MM.1S (cell line): Measurements from ENCODE around the gene SERPINF2.

ENCODE experiments used
- DNase-seq: peaks from one replicate; pipeline ENCODE4 v3.0.0-alpha.2; 2015
- H2AFZ ChIP-seq: fragments of 300-600 bp; sonication (generic); 2 replicates; pipeline ENCODE4 v1.6.0; 2016; ENCODE audit warnings: antibody characterized with exemption, low read length
- H3F3A ChIP-seq: fragments of 300-600 bp; sonication (generic); 2 replicates; pipeline ENCODE4 v1.6.1; 2016; ENCODE audit warnings: mild to moderate bottlenecking, antibody characterized with exemption, low read length, moderate library complexity, mixed read lengths; ENCODE audit not compliant: insufficient read depth
- H3K27ac ChIP-seq: fragments of 300-600 bp; sonication (generic); 2 replicates; pipeline ENCODE4 v1.5.1; 2016; ENCODE audit warnings: mild to moderate bottlenecking, low read length
- H3K27me3 ChIP-seq: fragments of 300-600 bp; sonication (generic); replicated peaks from 2 replicates; pipeline ENCODE4 v1.6.0; 2016; ENCODE audit warnings: low read length; ENCODE audit not compliant: insufficient read depth
- H3K36me3 ChIP-seq: fragments of 300-600 bp; sonication (generic); replicated peaks from 2 replicates; pipeline ENCODE4 v1.6.1; 2016; ENCODE audit warnings: mild to moderate bottlenecking, low read length, mixed read lengths; ENCODE audit not compliant: insufficient read depth
- H3K4me1 ChIP-seq: fragments of 300-600 bp; sonication (generic); 2 replicates; pipeline ENCODE4 v1.6.1; 2016; ENCODE audit warnings: low read length, mixed read lengths
- H3K4me2 ChIP-seq: fragments of 300-600 bp; sonication (generic); 2 replicates; pipeline ENCODE4 v1.6.0; 2016; ENCODE audit warnings: low read depth, low read length
- H3K4me3 ChIP-seq: fragments of 300-600 bp; sonication (generic); 2 replicates; pipeline ENCODE4 v1.5.1; 2016; ENCODE audit warnings: low read length, mixed read lengths
- H3K79me2 ChIP-seq: fragments of 300-600 bp; sonication (generic); 2 replicates; pipeline ENCODE4 v1.6.1; 2016; ENCODE audit warnings: mixed run types, low read length, mixed read lengths
- H3K9ac ChIP-seq: fragments of 300-600 bp; sonication (generic); 2 replicates; pipeline ENCODE4 v1.6.1; 2016; ENCODE audit warnings: low read length, mixed read lengths
- H3K9me2 ChIP-seq: fragments of 300-600 bp; sonication (generic); replicated peaks from 2 replicates; pipeline ENCODE4 v1.6.1; 2016; ENCODE audit warnings: mild to moderate bottlenecking, low read length, mixed read lengths; ENCODE audit not compliant: insufficient read depth
- H3K9me3 ChIP-seq: fragments of 300-600 bp; sonication (generic); replicated peaks from 2 replicates; pipeline ENCODE4 v1.6.1; 2016; ENCODE audit warnings: mild to moderate bottlenecking, low read length, mixed read lengths; ENCODE audit not compliant: insufficient read depth
- H4K20me1 ChIP-seq: fragments of 300-600 bp; sonication (generic); 2 replicates; pipeline ENCODE4 v1.6.1; 2016; ENCODE audit warnings: mild to moderate bottlenecking, low read length, moderate library complexity, mixed read lengths; ENCODE audit not compliant: insufficient read depth
- CTCF ChIP-seq: fragments of 300-600 bp; sonication (generic); IDR thresholded peaks from 2 replicates; pipeline ENCODE4 v1.5.1; 2016; ENCODE audit warnings: antibody characterized with exemption, low read length, mixed read lengths
- EZH2 ChIP-seq: fragments of 300-600 bp; sonication (generic); optimal IDR thresholded peaks from 2 replicates; pipeline ENCODE3; 2017; ENCODE audit warnings: low read depth, mild to moderate bottlenecking, antibody characterized with exemption, low read length, mixed read lengths
- EZH2phosphoT487 ChIP-seq: fragments of 300-600 bp; sonication (generic); IDR thresholded peaks from 2 replicates; pipeline ENCODE4 v1.6.1; 2018; ENCODE audit warnings: antibody characterized with exemption, low read length

Gene SERPINF2

DNA sequence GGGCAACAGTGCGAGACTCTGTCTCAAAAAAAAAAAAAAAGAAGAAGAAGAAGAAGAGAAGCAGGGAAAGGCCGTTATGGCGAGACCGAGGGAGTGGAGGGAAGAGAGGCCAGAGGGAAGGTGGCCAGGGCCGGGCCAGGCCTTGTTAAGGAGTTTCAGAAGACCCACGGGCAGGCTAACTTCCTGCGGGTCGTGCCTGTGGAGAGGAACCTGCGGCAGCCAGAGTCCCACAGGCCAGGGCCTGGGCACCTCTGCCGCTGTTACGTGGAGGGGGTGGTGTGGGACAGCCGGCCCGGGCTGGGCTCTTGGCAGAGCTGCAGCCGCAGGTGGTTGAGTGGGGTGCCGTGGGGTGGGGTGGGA is 12.7 kb upstream of the SERPINF2 start:
- Histone ChIP-seq H3K27ac (no peak overlapping the region), H3K9ac (no peak overlapping the region), H3K79me2 (peaks cover 18% of the 10 kb centered on the region), H3F3A (no peaks in the 10 kb centered on the region), H3K4me3 (no peak overlapping the region), H2AFZ (no peak overlapping the region), H3K4me2 (no peak overlapping the region), H3K27me3 (no peaks in the 10 kb centered on the region), H3K9me3 (no peaks in the 10 kb centered on the region), H3K9me2 (no peaks in the 10 kb centered on the region), H3K4me1 (peaks cover 5% of the 10 kb centered on the region), H3K36me3 (no peaks in the 10 kb centered on the region), H4K20me1 (no peaks in the 10 kb centered on the region)
- TF ChIP-seq EZH2phosphoT487: no peak
- TF ChIP-seq EZH2: no peak
- no peak for TF ChIP-seq CTCF
- no peak for DNase-seq

- Histone ChIP-seq H3K79me2 (peaks cover 12% of the 10 kb centered on the region), H3K27me3 (no peaks in the 10 kb centered on the region), H3F3A (no peaks in the 10 kb centered on the region), H3K4me2 (no peak overlapping the region), H3K4me3 (no peak overlapping the region), H3K9me2 (no peaks in the 10 kb centered on the region), H3K27ac (no peak overlapping the region), H3K4me1 (no peaks in the 10 kb centered on the region), H2AFZ (no peak overlapping the region), H4K20me1 (no peaks in the 10 kb centered on the region), H3K9me3 (no peaks in the 10 kb centered on the region), H3K9ac (no peak overlapping the region), H3K36me3 (no peaks in the 10 kb centered on the region)
- no peak for DNase-seq
- TF ChIP-seq EZH2 (no peak), EZH2phosphoT487 (no peak), CTCF (no peak)
Observed at GRCh38 chr17:1730326-1731193, 12.1 kb upstream of the SERPINF2 start.

DNA sequence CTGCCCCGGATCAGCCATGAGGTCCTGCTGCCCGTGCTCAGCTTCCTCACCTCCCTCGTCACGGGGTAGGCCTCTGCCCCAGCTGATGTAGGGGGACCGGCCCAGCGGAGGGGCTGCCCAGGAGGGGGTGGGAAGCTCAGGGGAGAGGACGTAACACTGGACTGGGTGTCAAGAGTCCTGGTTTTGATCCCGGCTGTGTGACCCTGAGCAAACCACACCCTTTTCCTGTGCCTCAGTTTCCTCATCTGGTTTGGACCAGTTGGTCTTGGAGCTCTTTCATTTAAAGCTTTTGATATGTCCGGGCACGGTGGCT is 11.5 kb upstream of the SERPINF2 start:
- no peaks in the 10 kb centered on the region for H3K9me2 ChIP-seq
- no peaks in the 10 kb centered on the region for H3K27me3 ChIP-seq
- H3K9me3 ChIP-seq: no peaks in the 10 kb centered on the region
- no peaks in the 10 kb centered on the region for H3K4me1 ChIP-seq
- no peak overlapping the region for H3K9ac ChIP-seq
- no peaks in the 10 kb centered on the region for H3F3A ChIP-seq
- TF ChIP-seq EZH2: no peak
- no peak for TF ChIP-seq CTCF
- no peak for TF ChIP-seq EZH2phosphoT487
- no peak overlapping the region for H3K4me3 ChIP-seq
- H4K20me1 ChIP-seq: no peaks in the 10 kb centered on the region
- no peak overlapping the region for H2AFZ ChIP-seq
- H3K4me2 ChIP-seq: no peak overlapping the region
- DNase-seq: no peak
- no peak overlapping the region for H3K27ac ChIP-seq
- H3K79me2 ChIP-seq: peaks cover 6% of the 10 kb centered on the region
- no peaks in the 10 kb centered on the region for H3K36me3 ChIP-seq
